Measurements from ENCODE around the gene EML5.

GRCh38 chr14:88823968-88824313 is 31.2 kb upstream of the EML5 start:
- TF ChIP-seq FOXP2 (optimal IDR thresholded peaks at IDR 0.05; ENCODE audit: control extremely low read depth, extremely low read length, insufficient read depth) (no peak), EZH2 (IDR thresholded peaks at IDR 0.05) (no peak)
